Measurements from ENCODE around the gene M1AP.
"Not testable (repeated sequence)": the region's sequence is repeated elsewhere in the genome, so short reads cannot be mapped to it uniquely, and the experiment has no call there.

Gene M1AP

GRCh38 chr2:74646834-74647482 lies 1.2 kb downstream of the M1AP start:
- DNase-seq, result no peak

GRCh38 chr2:74646201-74646600 lies 1.9 kb downstream of the M1AP start:
- DNase-seq, result no peak

GRCh38 chr2:74645344-74645743 lies 2.8 kb downstream of the M1AP start:
- DNase-seq, result no peak

- no peak for DNase-seq
Observed at GRCh38 chr2:74639550-74639949, 8.6 kb downstream of the M1AP start.

- DNase-seq, result no peak
Observed at GRCh38 chr2:74632939-74633312, 15.2 kb downstream of the M1AP start.

- no peak for DNase-seq
Observed at GRCh38 chr2:74632209-74632938, 15.8 kb downstream of the M1AP start.

GRCh38 chr2:74630454-74630853 lies 17.7 kb downstream of the M1AP start:
- DNase-seq, result not testable (repeated sequence)

- no peak for DNase-seq
Observed at GRCh38 chr2:74628538-74629105, 19.5 kb downstream of the M1AP start.

- DNase-seq, result no peak
Observed at GRCh38 chr2:74625658-74626425, 22.3 kb downstream of the M1AP start.

GRCh38 chr2:74620671-74621070 lies 27.5 kb downstream of the M1AP start:
- no peak for DNase-seq

- no peak for DNase-seq
Observed at GRCh38 chr2:74619651-74620297, 28.4 kb downstream of the M1AP start.

GRCh38 chr2:74618410-74619083 lies 29.6 kb downstream of the M1AP start:
- DNase-seq, result no peak

GRCh38 chr2:74617122-74617521 lies 31.0 kb downstream of the M1AP start:
- no peak for DNase-seq

GRCh38 chr2:74606927-74607326 lies 41.2 kb downstream of the M1AP start:
- DNase-seq, result no peak

GRCh38 chr2:74603282-74604000 lies 44.7 kb downstream of the M1AP start:
- DNase-seq, result no peak

GRCh38 chr2:74602586-74603281 lies 45.4 kb downstream of the M1AP start:
- DNase-seq, result no peak

GRCh38 chr2:74599676-74600075 lies 48.5 kb downstream of the M1AP start:
- no peak for DNase-seq

GRCh38 chr2:74597410-74597809 lies 50.7 kb downstream of the M1AP start:
- DNase-seq, result no peak

GRCh38 chr2:74596584-74596983 lies 51.5 kb downstream of the M1AP start:
- DNase-seq, result no peak

GRCh38 chr2:74593826-74594772 lies 54.0 kb downstream of the M1AP start:
- DNase-seq, result no peak
